ENCODE measurements around the gene TNNI2.

The TNNI2 gene

GRCh38 chr11:1839204-1839923 is 583 bp downstream of the TNNI2 start:
- no peak for DNase-seq (ENCODE audit: low spot score)
- ATAC-seq (ENCODE audit: low read depth) = no peak
- H3K27me3 ChIP-seq (ENCODE audit: insufficient read depth, poor library complexity, severe bottlenecking) = no peaks in the 10 kb centered on the region
- TF ChIP-seq CTCF (IDR thresholded peaks at IDR 0.05; ENCODE audit: poor library complexity, severe bottlenecking) = no peak
- no peaks in the 10 kb centered on the region for H3K9me3 ChIP-seq (ENCODE audit: severe bottlenecking)
- H3K36me3 ChIP-seq (ENCODE audit: low read depth) = no peaks in the 10 kb centered on the region
- H3K27ac ChIP-seq (ENCODE audit: poor library complexity, severe bottlenecking) = no peak overlapping the region
- peaks cover 12% of the 10 kb centered on the region for H3K4me1 ChIP-seq (ENCODE audit: insufficient read depth, poor library complexity, severe bottlenecking)
- no peak overlapping the region for H3K4me3 ChIP-seq (ENCODE audit: severe bottlenecking)

- no peak for DNase-seq (ENCODE audit: low spot score)
- Histone ChIP-seq H3K4me1 (ENCODE audit: insufficient read depth, poor library complexity, severe bottlenecking) (peaks cover 12% of the 10 kb centered on the region), H3K9me3 (ENCODE audit: severe bottlenecking) (no peaks in the 10 kb centered on the region), H3K27me3 (ENCODE audit: insufficient read depth, poor library complexity, severe bottlenecking) (no peaks in the 10 kb centered on the region), H3K36me3 (ENCODE audit: low read depth) (no peaks in the 10 kb centered on the region), H3K27ac (ENCODE audit: poor library complexity, severe bottlenecking) (no peak overlapping the region), H3K4me3 (ENCODE audit: severe bottlenecking) (no peak overlapping the region)
- TF ChIP-seq CTCF (IDR thresholded peaks at IDR 0.05; ENCODE audit: poor library complexity, severe bottlenecking) = no peak
- ATAC-seq (ENCODE audit: low read depth) = no peak
Measured at GRCh38 chr11:1839924-1840779, 1.4 kb downstream of the TNNI2 start.

DNA sequence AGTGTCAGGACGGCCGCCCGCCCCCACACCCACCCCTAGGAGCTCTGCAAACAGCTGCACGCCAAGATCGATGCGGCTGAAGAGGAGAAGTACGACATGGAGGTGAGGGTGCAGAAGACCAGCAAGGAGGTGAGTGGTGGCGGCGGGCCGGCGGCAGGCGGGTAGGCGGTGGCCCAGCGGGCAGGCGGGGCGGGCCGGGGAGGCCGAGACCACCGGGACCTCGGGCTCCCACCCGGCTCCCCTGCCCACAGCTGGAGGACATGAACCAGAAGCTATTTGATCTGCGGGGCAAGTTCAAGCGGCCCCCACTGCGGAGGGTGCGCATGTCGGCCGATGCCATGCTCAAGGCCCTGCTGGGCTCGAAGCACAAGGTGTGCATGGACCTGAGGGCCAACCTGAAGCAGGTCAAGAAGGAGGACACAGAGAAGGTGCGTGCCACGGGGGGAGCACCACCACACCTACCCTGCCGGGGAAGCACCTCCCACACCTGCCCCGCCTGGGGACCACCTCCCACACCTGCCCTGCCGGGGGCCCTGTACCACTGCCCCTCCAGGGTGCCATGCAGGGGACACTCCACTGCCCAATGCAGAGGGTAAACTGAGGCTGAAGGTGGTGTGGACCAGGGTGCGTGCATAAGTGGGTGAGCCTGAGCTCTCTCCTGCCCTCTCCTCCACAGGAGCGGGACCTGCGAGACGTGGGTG is 2.1 kb downstream of the TNNI2 start:
- ATAC-seq (ENCODE audit: low read depth) (no peak), DNase-seq (ENCODE audit: low spot score) (no peak)
- no peaks in the 10 kb centered on the region for H3K27me3 ChIP-seq (ENCODE audit: insufficient read depth, poor library complexity, severe bottlenecking)
- no peak for TF ChIP-seq CTCF (IDR thresholded peaks at IDR 0.05; ENCODE audit: poor library complexity, severe bottlenecking)
- peaks cover 12% of the 10 kb centered on the region for H3K4me1 ChIP-seq (ENCODE audit: insufficient read depth, poor library complexity, severe bottlenecking)
- H3K9me3 ChIP-seq (ENCODE audit: severe bottlenecking) = no peaks in the 10 kb centered on the region
- no peaks in the 10 kb centered on the region for H3K36me3 ChIP-seq (ENCODE audit: low read depth)
- H3K4me3 ChIP-seq (ENCODE audit: severe bottlenecking) = no peak overlapping the region
- H3K27ac ChIP-seq (ENCODE audit: poor library complexity, severe bottlenecking) = no peak overlapping the region

- H3K36me3 ChIP-seq (ENCODE audit: low read depth) = no peaks in the 10 kb centered on the region
- ATAC-seq (ENCODE audit: low read depth) (no peak), DNase-seq (ENCODE audit: low spot score) (no peak)
- TF ChIP-seq CTCF (IDR thresholded peaks at IDR 0.05; ENCODE audit: poor library complexity, severe bottlenecking) = no peak
- H3K4me1 ChIP-seq (ENCODE audit: insufficient read depth, poor library complexity, severe bottlenecking) = peaks cover 12% of the 10 kb centered on the region
- H3K4me3 ChIP-seq (ENCODE audit: severe bottlenecking) = no peak overlapping the region
- no peaks in the 10 kb centered on the region for H3K27me3 ChIP-seq (ENCODE audit: insufficient read depth, poor library complexity, severe bottlenecking)
- no peak overlapping the region for H3K27ac ChIP-seq (ENCODE audit: poor library complexity, severe bottlenecking)
- H3K9me3 ChIP-seq (ENCODE audit: severe bottlenecking) = no peaks in the 10 kb centered on the region
Measured at GRCh38 chr11:1841511-1842148, 2.8 kb downstream of the TNNI2 start.

All from RWPE2 (cell line).